ENCODE results near the gene AMPH.
"Not testable (repeated sequence)": the region's sequence is repeated elsewhere in the genome, so short reads cannot be mapped to it uniquely, and the experiment has no call there.

The AMPH gene

GRCh38 chr7:38625866-38626265 lies 5.3 kb downstream of the AMPH start:
- no peak for DNase-seq

- no peak for DNase-seq
Measured at GRCh38 chr7:38615665-38616064, 15.5 kb downstream of the AMPH start.

GRCh38 chr7:38607466-38607865 lies 23.7 kb downstream of the AMPH start:
- no peak for DNase-seq

GRCh38 chr7:38600741-38601140 lies 30.4 kb downstream of the AMPH start:
- no peak for DNase-seq

GRCh38 chr7:38594949-38595348 lies 36.2 kb downstream of the AMPH start:
- DNase-seq, result no peak

- DNase-seq, result no peak
Measured at GRCh38 chr7:38592737-38593288, 38.4 kb downstream of the AMPH start.

- DNase-seq, result no peak
Measured at GRCh38 chr7:38585572-38586354, 45.4 kb downstream of the AMPH start.

GRCh38 chr7:38584443-38585210 lies 46.5 kb downstream of the AMPH start:
- DNase-seq, result no peak

GRCh38 chr7:38580485-38580884 lies 50.7 kb downstream of the AMPH start:
- no peak for DNase-seq

GRCh38 chr7:38574086-38574485 lies 57.1 kb downstream of the AMPH start:
- no peak for DNase-seq

GRCh38 chr7:38571620-38572019 lies 59.6 kb downstream of the AMPH start:
- DNase-seq, result not testable (repeated sequence)

GRCh38 chr7:38568497-38568896 lies 62.7 kb downstream of the AMPH start:
- DNase-seq, result no peak

GRCh38 chr7:38565289-38565688 lies 65.9 kb downstream of the AMPH start:
- DNase-seq, result no peak

GRCh38 chr7:38563741-38564140 lies 67.4 kb downstream of the AMPH start:
- DNase-seq, result no peak

GRCh38 chr7:38561166-38561565 lies 70.0 kb downstream of the AMPH start:
- DNase-seq, result no peak

GRCh38 chr7:38558761-38559345 lies 72.3 kb downstream of the AMPH start:
- no peak for DNase-seq

- no peak for DNase-seq
Measured at GRCh38 chr7:38554586-38554985, 76.6 kb downstream of the AMPH start.

GRCh38 chr7:38550836-38551235 lies 80.3 kb downstream of the AMPH start:
- DNase-seq, result no peak

- DNase-seq, result no peak
Measured at GRCh38 chr7:38548605-38549004, 82.6 kb downstream of the AMPH start.

- DNase-seq, result no peak
Measured at GRCh38 chr7:38546763-38547162, 84.4 kb downstream of the AMPH start.

GRCh38 chr7:38545977-38546376 lies 85.2 kb downstream of the AMPH start:
- no peak for DNase-seq

GRCh38 chr7:38542156-38542555 lies 89.0 kb downstream of the AMPH start:
- DNase-seq, result no peak

GRCh38 chr7:38541440-38541839 lies 89.7 kb downstream of the AMPH start:
- DNase-seq, result no peak

Data from activated T-cell treated with anti-CD3 and anti-CD28 coated beads for 4 hours (primary cell).